Measurements from ENCODE around the gene TCP11L2. TPM values are rescaled to one million over a fixed set of nuclear protein-coding genes. Genes with fewer than 3 reads are reported as not detected.

The TCP11L2 gene
- total and polyA plus RNA-seq, 4 donors, result 2.5 to 98.1 (median 5.9) TPM

DNA sequence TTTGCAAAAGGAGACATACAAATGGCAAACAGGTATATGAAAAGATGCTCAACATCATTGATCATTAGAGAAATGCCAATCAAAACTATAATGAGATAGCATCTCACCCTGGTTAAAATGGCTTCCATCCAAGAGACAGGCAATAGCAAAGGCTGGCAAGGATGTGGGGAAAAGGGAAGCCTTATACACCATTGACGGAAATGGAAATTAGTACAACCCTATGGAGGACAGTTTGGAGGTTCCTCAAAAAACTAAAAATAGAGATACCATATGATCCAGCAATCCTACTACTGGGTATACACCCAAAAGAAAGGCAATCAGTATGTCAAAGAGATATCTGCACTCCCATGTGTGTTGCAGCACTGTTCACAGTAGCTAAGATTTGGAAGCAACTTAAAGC lies 37.4 kb upstream of the TCP11L2 start (continued):
- TF ChIP-seq HNF4G (IDR thresholded peaks at IDR 0.05) (no peak), HNF4A (conservative IDR thresholded peaks at IDR 0.05) (no peak), RAD21 (IDR thresholded peaks at IDR 0.05) (no peak), TAF1 (conservative IDR thresholded peaks at IDR 0.05) (no peak)

- H3K27ac ChIP-seq (ENCODE audit: low read depth in 1 of 2, low read length in 2 of 2), result no peak overlapping the region
- no peak overlapping the region for H3K9ac ChIP-seq (ENCODE audit: low read depth in 1 of 2, low read length in 2 of 2)
- DNase-seq (ENCODE audit: low spot score), result no peak
- TF ChIP-seq HNF4G (IDR thresholded peaks at IDR 0.05) (no peak), FOXA1 (IDR thresholded peaks at IDR 0.05) (no peak), CTCF (IDR thresholded peaks at IDR 0.05; ENCODE audit: low read depth, low read length, missing input control) (no peak), JUND (IDR thresholded peaks at IDR 0.05) (no peak), GABPA (IDR thresholded peaks at IDR 0.05 in 1 of 2, conservative IDR thresholded peaks at IDR 0.05 in 1 of 2) (no peak), FOXA2 (IDR thresholded peaks at IDR 0.05) (no peak)
- TF ChIP-seq, protein P1, sequence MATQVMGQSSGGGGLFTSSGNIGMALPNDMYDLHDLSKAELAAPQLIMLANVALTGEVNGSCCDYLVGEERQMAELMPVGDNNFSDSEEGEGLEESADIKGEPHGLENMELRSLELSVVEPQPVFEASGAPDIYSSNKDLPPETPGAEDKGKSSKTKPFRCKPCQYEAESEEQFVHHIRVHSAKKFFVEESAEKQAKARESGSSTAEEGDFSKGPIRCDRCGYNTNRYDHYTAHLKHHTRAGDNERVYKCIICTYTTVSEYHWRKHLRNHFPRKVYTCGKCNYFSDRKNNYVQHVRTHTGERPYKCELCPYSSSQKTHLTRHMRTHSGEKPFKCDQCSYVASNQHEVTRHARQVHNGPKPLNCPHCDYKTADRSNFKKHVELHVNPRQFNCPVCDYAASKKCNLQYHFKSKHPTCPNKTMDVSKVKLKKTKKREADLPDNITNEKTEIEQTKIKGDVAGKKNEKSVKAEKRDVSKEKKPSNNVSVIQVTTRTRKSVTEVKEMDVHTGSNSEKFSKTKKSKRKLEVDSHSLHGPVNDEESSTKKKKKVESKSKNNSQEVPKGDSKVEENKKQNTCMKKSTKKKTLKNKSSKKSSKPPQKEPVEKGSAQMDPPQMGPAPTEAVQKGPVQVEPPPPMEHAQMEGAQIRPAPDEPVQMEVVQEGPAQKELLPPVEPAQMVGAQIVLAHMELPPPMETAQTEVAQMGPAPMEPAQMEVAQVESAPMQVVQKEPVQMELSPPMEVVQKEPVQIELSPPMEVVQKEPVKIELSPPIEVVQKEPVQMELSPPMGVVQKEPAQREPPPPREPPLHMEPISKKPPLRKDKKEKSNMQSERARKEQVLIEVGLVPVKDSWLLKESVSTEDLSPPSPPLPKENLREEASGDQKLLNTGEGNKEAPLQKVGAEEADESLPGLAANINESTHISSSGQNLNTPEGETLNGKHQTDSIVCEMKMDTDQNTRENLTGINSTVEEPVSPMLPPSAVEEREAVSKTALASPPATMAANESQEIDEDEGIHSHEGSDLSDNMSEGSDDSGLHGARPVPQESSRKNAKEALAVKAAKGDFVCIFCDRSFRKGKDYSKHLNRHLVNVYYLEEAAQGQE (IDR thresholded peaks at IDR 0.05), result no peak
- no peaks in the 10 kb centered on the region for H3K27me3 ChIP-seq (ENCODE audit: control insufficient read depth in 4 of 4, insufficient read depth in 4 of 4, low read length in 3 of 4)
- H3K36me3 ChIP-seq (ENCODE audit: control insufficient read depth in 4 of 4, insufficient read depth in 3 of 4, low read depth in 1 of 4, low read length in 3 of 4), result no peaks in the 10 kb centered on the region
- WGBS, result 71% methylated on average over 2 of the region's 2 CpGs
- H3K4me3 ChIP-seq (ENCODE audit: low read depth in 1 of 3, low read length in 3 of 3), result no peak overlapping the region
- peaks cover 0 to 14% (median 2%) of the 10 kb centered on the region in 4 donors for H3K4me1 ChIP-seq (ENCODE audit: control insufficient read depth in 4 of 4, insufficient read depth in 4 of 4, low read length in 3 of 4)
- no peaks in the 10 kb centered on the region for H3K9me3 ChIP-seq (ENCODE audit: control insufficient read depth in 4 of 4, low read length in 3 of 4)
Observed at GRCh38 chr12:106267535-106267934, 35.0 kb upstream of the TCP11L2 start.

DNA sequence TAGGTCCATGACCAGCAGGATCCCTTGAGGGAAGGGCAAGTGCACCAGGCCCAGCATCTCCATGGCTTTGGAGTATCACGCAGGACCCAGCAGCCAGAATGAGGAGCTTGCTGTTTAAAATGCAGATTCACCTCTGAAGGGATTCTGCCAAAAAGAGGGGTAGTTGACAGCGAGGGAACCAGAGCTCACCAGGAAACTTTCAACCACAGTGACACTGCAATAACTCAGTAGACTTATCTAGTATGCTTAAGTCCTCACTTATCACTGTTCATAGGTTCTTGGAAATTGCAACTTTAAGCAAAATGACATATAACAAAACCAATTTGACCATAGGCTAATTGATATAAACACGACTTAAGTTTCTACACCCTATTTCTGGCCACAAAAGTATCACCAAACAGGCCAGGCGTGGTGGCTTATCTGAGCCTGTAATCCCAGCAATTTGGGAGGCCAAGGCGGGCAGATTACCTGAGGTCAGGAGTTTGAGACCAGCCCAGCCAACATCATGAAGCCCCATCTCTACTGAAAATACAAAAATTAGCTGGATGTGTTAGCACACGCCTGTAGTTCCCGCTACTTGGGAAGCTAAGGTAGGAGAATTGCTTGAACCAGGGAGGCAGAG lies 33.3 kb upstream of the TCP11L2 start:
- 87% methylated on average over 7 of the region's 7 CpGs for WGBS
- no peak overlapping the region for H3K4me3 ChIP-seq (ENCODE audit: low read depth in 1 of 3, low read length in 3 of 3)
- H3K36me3 ChIP-seq (ENCODE audit: control insufficient read depth in 4 of 4, insufficient read depth in 3 of 4, low read depth in 1 of 4, low read length in 3 of 4), result no peaks in the 10 kb centered on the region
- no peaks in the 10 kb centered on the region for H3K27me3 ChIP-seq (ENCODE audit: control insufficient read depth in 4 of 4, insufficient read depth in 4 of 4, low read length in 3 of 4)
- H3K4me1 ChIP-seq (ENCODE audit: control insufficient read depth in 4 of 4, insufficient read depth in 4 of 4, low read length in 3 of 4), result peaks cover 0 to 18% (median 5%) of the 10 kb centered on the region in 4 donors
- DNase-seq (ENCODE audit: low spot score), result no peak
- H3K27ac ChIP-seq (ENCODE audit: low read depth in 1 of 2, low read length in 2 of 2), result no peak overlapping the region
- H3K9ac ChIP-seq (ENCODE audit: low read depth in 1 of 2, low read length in 2 of 2), result no peak overlapping the region
- TF ChIP-seq FOXA1 (IDR thresholded peaks at IDR 0.05) (no peak), EGR1 (IDR thresholded peaks at IDR 0.05; ENCODE audit: low read depth in 2 of 2) (no peak), HNF4G (IDR thresholded peaks at IDR 0.05) (no peak)
- no peaks in the 10 kb centered on the region for H3K9me3 ChIP-seq (ENCODE audit: control insufficient read depth in 4 of 4, low read length in 3 of 4)

Measured in liver (tissue), 9 donors.